Measurements from ENCODE around the gene PANX2.
A peak's percentile ranks its signal among the peaks of the same experiment; 100 is the strongest.

The PANX2 gene

DNA sequence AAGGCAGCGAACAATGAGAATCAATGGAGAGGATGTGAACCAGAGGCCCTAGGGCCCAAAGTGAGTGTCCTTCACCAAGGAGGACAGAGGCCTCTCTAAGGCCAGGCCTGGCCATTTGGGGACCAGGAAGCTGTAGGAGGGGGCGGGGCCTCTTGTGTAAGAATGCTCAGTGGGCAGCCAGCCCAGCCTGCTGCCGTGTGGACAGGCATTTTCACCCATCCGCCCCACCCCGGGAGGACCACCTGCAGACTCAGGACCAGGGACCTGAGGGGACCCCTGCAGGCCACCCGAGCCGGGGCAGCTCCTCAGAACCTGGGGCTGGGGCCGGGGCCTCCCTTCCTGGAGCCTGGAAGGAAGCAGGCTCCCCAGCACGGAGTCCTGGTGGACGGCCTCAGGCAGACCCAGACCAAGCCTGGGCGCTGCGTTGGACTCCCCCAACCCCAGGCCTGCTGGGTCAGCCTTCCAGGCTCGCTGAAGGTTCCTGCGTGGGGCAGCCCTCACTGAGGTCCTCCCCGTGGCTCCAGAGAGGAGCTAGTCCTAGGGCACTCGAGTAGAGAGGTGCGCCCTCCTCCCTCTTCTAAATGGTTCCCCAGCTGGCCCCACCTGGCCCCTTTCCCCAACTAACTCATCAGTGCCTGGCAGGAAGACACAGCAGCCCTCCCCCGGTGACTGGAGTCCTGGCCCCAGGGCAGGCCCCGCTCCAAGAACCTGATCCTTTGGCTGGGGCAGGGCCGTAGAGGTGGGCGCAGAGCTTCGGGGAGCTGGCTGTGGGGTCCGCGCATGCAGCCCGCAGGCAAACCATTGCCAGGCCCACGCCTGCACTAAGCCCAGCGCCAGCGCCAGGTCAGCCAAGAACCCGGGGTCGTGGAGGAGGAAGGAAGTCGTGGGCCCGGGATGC is 13.7 kb downstream of the PANX2 start:
- no peak for DNase-seq

- no peak for DNase-seq
Measured at GRCh38 chr22:50184902-50185374, 14.4 kb downstream of the PANX2 start.

DNA sequence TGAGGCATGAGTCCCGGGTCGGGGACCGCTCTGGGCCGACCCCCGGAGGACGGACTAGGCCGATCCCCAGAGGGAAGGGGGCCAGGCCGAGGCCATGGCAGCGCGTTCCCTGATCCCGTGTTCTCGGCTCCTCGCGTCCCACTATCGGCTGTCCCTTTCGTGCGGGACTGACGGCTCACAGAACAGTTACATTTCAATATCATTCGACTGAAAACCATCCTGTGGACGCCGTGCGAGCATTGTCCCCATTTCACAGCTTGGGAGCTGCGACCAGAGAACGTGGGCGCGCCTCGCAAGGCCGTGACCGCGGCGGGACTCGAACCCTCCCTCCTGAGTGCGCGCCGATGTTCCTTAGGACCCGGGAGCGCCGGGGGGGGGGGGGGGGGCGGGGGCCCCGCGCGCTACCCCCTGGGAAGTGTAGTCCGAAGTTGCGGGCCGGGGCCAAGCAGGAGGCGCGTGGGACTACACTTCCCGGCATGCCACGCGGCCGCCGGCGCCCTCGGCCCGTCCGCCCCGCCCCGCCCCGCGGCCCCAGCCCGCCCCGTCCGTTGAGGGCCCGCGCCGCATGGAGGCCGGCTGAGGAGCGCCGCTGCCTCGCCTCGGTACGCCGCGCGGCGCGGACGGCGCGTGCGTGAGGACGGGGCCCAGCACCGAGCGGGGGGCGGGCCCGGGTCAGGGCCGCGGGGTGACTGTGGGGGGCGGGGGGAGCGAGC is 15.0 kb downstream of the PANX2 start, which contains the start of gene TRABD:
Gene TRABD, plus strand, starts transcription at position 539 of the 713 bp plus-strand sequence. CDS start 7,148 bp downstream, outside the sequence.
- peak; percentile 90 for DNase-seq

DNA sequence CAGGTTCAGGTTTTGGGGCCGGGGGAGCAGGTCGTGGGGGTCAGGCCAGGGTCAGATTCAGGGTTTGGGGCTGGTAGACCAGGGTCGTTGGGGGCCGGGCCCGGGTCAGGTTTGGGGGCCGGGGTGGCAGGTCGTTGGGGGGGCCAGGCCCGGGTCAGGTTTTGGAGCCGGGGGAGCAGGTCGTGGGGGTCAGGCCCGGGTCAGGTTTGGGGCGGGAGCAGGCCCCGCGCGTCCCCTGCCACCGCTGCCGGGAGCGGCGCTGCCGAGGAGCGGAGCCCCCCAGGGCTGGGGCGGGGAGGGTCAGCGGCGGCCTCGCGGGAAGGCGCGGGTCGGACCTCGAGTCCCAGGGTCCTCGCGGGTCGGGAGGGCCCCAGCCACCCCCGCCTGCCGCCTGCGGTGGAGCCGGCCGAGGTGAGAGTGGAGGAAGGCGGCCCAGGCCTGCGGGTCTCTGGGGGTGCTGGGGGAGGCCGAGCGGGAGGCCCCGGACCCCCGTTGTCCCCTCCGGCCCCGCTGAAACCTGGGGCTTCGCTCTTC is 15.7 kb downstream of the PANX2 start:
- DNase-seq: no peak

DNA sequence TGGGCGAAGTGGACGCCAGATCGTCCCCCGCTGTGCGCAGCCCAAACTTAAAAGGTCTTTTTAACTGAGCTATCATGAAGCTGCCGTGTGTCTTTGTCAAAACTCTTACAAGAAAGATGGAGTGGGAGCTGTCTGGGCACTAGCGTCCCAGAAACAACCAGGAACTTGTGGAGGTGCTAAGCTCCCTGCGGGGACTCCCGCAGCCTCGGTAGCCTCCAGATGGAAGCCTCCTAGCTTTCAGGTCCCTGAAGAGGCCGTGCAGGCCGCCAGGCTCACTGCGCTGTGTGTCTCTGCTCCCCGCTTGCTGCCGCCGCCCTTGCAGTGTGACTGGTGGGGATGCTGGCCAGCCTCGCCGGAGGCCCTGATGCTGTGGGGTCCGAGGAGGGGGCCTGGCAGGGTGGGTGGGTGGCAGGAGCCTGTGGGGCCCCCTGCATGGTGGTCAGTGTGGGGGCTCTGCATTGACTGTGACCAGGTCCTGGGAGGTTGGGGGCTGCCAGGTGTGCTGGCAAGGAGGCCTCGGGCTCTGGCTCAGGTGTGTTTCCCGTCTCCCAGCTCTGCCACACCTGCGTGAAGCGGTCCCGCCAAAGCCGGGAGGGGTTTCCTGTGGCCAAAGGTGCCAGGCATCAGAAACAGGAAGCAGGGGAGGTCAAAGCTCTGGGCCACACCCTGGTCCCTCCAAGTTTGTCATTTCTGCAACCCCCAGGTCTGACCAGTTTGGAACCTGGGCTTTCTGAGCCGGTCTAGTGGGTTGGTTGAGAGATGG is 16.4 kb downstream of the PANX2 start:
- DNase-seq: no peak

- DNase-seq: no peak
Measured at GRCh38 chr22:50188356-50188755, 17.8 kb downstream of the PANX2 start.

DNA sequence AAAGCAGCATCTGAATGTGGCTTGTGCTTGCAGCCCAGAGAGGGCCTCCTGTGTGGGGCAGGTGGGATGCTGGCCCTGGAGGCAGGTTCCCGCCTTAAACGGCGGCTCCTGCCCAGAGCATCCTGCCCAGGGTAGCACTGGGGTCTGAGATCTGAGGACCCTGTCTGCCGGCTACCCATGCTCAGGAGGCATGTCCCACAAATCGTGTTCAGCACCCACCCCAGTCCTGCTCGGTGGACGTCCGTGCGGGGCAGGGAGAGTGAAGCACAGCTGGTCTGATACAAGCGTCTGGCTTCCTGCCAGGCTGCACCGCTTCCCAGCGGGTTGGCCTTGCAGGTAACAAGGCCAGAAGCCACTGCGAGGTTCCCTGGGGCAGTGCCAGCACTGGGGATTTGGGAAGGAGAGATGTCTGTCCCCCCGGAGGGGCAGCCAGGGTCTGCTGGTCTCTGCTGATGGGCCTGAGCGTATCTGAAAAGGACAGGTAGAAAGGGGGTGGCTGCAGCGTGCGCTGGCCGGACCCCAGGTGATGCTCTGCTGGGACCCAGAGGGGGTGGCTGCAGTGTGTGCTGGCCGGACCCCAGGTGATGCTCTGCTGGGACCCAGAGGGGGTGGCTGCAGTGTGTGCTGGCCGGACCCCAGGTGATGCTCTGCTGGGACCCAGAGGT is 18.8 kb downstream of the PANX2 start:
- no peak for DNase-seq

DNA sequence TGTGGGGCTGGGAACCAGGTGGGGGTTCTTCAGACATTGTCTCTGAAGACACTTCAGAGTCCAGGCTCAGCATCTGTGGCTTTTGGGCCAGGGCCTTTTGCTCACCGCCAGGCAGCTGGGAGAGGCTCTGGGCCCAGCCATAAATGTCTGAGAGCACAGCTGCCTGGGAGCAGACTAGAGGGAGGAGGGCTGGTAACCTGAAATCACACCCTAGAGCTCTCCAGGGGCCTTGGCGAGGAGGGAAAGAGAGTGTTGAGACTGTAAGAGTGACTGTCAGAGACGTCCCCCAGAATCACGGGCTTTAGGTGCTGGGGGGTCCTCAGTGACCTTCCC is 19.3 kb downstream of the PANX2 start:
- DNase-seq: no peak

DNA sequence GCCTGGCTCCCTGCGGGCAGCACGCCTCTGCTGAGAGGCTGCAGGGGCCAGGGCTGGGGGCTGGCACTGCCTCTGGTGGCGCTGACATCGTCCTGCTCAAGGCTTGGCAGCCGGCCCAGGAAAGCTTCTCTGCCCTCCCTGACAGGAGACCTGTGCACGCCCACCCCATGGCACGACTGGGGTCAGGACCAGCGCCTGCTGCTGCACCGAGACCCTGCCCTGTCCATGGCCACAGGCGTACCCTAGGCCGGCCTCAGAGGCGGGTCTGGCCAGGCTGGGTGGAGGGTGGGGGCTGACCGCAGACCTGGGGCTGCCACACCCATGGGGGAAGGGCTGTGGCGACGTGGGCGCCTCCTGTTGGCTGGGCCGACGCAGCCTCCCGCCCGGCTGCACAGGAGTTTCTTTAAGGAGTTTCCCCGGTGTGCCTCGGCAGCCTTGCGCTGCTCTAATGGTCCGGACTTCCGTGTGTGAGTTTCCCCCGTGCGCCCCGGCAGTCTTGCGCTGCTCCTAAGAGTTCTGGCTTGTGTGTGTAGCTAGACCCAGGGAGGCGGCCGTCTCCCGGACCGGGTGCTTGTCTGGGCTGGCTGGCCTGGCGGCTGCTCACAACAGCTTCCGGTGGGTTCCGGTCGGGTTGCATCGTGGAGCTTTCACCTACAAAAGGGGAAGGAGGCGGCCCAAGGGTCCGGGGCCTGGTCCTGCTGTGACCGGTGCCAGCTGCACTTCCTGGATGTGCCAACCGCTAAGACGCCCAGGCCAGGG is 19.8 kb downstream of the PANX2 start:
- DNase-seq: peak; percentile 72

DNA sequence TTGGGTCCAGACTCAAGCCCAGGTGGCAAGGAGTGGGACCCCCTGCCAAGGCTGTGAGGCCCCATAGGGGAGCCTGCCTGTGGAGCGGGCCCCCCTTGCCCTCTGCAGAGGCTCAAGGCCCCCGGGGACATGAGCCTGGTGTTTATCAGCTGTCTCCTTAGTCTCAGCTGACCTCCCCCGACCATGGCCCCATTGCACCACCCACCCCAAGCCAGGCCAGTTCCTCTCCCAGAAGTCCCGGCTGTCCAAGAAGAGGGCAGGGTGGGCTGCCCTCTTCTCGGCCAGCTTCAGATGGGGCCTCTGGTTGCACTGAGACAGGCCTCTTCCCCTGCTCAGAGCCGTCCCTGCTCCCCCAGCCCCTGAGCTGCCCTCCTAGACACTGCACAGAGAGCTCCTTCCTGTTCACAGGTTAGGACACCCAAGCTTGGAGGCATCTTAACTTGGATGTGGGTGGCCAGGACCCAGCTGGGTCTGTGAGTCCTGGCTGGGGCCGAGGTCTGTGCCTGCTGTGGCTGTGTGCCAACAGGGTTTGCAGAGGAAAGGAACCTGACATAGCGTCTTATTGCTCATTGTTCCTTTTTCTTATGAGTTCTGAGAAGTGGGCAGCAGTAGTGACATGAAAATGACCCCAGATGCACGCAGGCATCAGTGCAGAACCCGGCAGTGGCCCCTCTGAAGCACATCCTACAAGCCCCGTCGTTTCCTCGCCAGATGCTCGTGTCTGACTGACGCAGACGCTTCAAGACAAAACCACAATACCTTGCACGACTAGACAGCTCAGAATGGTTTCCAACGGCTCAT is 20.6 kb downstream of the PANX2 start:
- peak; percentile 77 for DNase-seq

GRCh38 chr22:50192436-50193204 is 22.1 kb downstream of the PANX2 start:
- DNase-seq: no peak

DNA sequence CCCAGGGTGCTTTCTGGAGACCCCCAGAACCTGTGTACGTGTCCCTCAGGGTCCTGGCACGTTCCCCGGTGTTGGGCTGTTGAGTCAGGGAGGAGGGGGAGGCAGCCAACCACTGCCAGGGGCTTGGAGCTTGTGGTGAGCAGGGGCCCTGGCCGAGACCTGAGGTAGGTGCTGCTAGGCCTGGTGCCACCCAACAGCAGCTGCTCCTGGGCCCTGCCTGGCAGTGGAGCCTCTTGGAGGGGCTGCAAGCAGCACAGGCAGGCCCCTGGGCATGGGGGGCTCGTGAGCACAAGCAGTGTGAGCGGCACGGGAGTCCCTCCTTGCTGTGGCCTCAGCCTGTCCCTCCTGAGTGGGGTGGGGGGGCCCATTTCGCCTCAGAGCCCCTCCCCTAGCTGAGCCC is 23.1 kb downstream of the PANX2 start:
- no peak for DNase-seq

DNA sequence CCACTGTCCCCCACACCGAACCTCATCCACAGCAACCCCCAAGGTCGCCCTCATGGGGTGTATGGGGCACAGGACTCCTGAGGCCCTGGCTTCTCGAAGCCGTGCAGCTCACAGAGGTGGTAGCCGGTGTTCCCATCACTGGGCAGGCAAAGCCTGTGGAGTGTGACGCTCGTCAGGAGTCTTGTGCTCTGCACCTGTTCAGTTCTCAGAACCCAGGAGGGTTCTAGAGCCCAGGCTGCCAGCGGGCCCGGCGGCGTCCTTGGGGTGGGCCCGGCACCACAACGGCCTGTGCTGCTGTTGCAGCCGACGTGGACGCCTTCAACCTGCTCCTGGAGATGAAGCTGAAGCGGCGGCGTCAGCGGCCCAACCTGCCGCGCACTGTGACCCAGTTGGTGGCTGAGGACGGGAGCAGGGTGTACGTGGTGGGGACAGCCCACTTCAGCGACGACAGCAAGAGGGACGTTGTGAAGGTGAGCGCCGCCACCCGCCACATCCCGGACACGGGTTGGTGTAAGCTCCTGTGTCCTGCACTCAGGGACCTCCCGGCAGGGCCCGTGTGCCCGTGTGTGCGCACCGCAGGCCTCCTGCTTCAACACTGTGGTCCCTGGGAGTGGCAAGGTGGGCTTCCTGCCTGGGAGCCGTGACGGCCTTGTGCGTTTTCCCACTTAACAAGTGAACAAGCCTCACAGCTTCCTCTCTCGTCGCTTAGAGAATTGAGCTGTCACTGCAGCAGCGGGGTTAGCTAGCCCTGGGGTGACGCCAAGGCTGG is 23.7 kb downstream of the PANX2 start:
- DNase-seq: no peak

DNA sequence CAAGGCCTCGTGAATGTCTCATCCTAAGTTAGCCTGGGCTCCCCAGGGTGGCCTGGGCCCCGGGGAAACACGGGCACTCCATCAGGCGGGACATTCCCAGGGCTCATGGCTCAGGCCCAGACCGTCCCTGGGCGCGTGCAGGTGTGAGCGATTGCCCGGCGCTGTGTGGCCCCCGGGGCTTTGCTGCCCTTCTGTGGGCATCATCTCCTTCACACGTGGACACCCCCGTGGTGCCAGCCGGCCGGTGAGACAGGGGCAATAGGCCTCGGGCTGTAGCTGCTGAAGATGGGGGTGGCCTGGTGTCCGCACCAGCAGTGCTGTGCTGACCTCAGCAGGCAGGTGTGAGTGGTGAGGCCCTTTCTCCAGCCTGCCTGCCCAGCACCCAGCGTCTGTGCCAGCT is 25.7 kb downstream of the PANX2 start:
- no peak for DNase-seq

- no peak for DNase-seq
Measured at GRCh38 chr22:50197000-50197800, 26.7 kb downstream of the PANX2 start.

GRCh38 chr22:50197856-50198623 is 27.5 kb downstream of the PANX2 start:
- DNase-seq: no peak

DNA sequence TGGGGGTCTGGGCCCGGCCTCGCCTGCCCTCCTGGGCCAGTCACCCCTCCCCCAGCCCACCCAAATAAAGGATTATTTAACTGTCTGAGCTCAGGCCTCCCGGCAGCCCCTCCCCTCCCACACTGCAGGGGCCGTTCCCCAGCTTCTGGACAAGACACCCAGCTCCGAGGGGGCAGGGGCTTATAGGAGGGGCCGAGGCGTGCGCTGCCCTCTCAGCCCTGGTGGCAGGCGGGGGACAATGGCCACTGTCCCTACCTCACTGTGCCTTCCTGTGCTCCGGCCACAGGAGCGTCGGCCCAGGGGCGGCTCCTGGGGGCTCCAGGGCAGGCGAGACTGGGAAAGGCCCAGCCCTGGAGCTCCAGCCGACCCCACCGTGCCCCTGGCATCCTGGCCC is 28.1 kb downstream of the PANX2 start:
- no peak for DNase-seq

Measured in stimulated activated CD4-positive, alpha-beta T cell treated with anti-CD3 and anti-CD28 coated beads, Interleukin-1b, Interleukin-23, amount 100 ng/mL, for 48 hours (primary cell).